Activated CD4-positive, alpha-beta T cell treated with anti-CD3 and anti-CD28 coated beads, Interleukin-10, Interleukin-2, amounts not matched to agents 100 ng/mL and 50 ng/mL, durations not matched to agents 16 hours and 8 hours (primary cell): ENCODE data around the gene GPRC5C.
"Not testable (repeated sequence)": the region's sequence is repeated elsewhere in the genome, so short reads cannot be mapped to it uniquely, and the experiment has no call there.

Experiments
- DNase-seq: peaks from one replicate; pipeline ENCODE4 v3.0.0-alpha.2; 2020

Gene GPRC5C

DNA sequence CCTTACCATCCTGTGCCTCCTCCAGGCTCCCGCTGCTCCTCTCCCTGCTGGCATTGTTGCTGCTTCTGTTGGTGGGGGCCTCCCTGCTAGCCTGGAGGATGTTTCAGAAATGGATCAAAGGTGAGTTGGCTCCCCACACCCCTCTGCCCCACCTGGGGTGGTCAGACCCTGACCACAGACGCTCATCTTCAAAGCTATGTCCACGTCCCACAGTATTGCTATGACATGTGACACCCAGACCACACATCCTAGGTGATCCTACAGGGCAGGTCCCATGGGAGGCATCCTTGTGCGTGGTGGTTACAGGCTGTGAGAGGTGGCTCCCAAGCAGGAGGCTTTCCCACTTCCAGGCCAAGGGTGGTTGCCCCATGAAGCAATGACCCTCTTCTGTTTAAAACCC, 45.5 kb downstream of the GPRC5C start:
- DNase-seq = no peak

DNA sequence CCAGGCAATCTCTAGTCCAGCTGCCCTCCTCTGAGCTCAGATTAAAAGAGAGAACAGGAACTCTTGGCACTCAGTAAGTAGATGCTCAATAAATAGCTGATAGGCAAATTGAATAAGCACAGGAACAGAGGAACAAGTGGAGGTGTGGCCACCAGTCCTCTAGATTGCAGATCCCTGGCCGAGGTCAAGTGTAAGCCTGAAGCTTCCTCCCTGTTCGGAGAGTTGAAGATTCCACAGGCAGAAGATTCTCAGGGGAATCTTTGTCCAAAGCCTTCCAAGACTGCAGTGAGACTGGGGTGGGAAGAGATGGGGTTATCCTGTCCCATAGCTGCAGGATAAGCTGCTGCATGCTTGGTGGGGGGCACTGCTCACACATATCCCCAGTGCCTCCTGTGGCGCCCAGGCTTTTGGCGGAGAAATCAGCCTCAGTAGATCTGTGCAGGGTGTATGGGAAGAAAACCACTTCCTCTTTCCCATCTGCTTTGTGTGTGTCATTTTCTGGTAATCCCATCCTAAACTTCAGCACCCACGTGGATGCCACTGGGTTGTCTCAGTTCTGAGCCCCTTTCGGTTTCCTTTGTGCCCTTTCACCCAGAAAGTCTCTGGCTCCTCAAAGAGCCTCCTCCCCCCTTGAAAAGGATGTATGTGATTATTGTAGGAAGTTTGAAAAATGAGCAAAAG, 46.7 kb downstream of the GPRC5C start:
- DNase-seq = peak; percentile 67

DNA sequence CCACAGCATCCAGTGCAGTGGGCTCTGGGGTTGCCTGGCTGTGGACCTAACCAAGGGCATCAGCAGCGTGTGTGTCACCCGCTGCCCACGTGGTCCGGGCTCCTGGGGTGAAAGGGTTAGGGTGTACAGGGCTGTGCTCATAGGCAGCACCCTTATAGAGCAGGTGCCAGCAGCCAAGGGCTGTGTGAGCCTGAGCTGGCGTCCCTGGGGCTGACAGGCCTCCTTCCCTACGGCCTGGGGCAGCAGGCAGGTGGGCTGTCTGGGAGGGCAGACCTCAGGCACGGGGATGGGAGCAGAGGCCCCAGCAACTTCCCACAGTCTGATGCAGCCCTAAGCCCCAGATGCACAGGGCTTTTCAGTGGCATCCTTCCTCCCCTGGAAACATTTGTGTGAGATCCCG, 48.4 kb downstream of the GPRC5C start:
- DNase-seq = no peak

DNA sequence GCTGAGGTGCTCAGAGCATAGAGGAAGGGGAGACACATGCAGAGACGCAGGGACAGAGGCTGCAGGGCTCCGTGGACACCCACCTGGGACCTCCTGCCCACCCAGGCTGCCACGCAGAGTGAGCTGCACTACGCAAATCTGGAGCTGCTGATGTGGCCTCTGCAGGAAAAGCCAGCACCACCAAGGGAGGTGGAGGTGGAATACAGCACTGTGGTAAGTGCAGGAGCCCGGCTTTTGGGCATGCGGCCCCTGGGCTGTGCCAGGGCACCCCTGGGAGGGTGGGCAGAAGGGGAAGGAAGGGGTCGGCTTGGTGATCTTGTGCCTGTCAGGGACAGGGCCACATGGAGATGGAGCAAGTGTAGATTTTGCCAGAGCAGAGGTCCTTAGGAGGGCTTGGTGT, 49.7 kb downstream of the GPRC5C start:
- DNase-seq = no peak

DNA sequence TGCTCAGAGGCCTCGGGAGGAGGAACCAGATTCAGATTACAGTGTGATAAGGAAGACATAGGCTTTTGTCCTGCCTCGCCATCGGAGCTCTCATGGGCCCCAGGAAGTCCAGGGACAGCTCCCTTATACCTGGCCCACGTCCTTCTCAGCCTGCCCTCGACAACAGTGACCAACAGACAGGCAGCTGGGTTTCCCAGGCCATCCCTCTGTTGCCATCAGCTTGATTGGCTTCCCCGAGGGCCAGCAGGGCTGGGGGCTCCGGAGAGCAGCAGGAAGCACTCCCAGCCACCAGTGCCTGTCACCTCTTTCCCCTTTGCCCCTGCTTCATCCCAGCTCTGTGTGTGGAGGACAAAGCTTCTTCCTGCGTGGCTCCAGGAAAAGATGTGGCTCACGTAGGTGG, 52.2 kb downstream of the GPRC5C start:
- DNase-seq = no peak

DNA sequence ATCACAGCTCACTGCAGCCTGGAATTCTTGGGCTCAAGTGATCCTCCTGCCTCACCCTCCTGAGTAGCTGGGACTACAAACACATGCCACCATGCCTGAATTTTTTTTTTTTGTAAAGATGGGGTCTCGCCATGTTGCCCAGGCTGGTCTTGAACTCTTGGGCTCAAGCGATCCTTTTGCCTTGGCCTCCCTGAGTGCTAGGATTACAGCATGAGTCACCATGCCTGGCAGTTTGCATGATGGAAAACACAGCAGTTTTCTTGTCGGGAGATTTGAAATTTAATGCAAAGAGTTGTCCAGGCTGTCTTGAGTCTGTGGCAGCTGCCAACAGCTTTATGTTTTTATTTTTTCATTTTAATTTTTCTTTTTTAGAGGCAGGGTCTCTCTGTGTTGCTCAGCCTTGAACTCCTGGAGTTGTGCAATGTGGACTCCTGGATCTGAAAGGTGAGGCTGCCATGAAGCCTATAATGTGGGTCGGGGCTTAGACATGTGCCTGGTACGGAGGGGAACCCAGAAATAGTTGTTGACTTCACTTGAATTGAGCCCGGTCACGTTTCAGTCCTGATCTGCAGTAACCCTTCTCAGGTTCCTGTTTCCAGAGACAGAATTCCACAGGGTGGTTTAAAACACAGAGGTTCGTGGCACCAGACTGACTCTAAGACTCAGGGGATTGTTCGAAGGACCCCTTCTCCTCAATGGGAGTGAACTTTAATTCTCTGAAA, 53.3 kb downstream of the GPRC5C start:
- no peak for DNase-seq

DNA sequence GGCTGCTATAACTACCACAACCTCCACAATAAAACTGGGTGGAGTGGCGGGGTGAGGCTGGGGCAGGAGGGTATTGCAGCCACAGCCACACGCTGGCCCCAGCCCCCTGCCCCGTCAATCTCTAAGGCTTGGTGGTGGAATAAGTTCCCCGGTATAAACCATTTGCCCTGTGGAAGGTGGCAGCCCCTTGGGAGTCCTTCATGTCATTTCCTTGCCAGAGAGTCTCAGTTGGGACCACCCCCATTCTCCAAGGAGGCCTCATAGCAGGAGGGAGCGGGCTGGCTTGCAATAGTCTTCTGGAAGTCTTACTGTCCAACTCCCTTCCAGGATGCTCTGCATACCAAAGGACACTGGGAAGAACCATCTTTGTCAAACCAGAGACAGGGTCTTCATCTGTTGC, 54.0 kb downstream of the GPRC5C start:
- no peak for DNase-seq

DNA sequence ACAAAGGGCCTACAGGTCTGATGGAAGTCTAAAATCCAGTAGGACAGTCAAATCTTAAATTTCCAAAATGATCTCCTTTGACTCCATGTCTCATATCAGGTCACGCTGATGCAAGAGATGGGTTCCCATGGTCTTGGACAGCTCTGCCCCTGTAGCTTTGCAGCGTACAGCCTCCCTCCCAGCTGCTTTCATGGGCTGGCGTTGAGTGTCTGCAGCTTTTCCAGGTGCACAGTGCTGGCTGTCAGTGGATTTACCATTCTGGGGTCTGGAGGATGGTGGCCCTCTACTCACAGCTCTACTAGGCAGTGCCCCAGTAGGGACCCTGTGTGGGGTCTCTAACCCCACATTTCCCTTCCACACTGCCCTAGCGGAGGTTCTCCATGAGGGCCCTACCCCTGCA, 56.4 kb downstream of the GPRC5C start:
- not testable (repeated sequence) for DNase-seq

DNA sequence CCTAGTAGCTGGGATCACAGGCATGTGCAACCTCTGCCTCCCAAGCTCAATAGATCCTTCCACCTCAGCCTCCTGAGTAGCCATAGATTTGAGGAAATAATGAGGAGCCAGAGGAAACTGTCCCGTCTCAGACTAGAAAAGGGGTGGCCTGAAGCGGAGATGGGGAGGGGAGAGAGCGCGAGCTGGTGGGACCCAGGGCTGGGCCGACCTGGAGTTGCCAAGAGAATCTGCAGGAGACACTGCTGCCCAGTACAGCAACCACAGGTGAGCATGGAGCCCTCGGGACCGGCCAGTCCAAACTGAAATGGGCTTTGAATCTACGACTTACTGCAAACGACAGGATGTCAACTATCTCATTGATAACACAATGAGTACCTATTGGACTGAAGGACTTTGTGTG, 58.8 kb downstream of the GPRC5C start:
- no peak for DNase-seq

DNA sequence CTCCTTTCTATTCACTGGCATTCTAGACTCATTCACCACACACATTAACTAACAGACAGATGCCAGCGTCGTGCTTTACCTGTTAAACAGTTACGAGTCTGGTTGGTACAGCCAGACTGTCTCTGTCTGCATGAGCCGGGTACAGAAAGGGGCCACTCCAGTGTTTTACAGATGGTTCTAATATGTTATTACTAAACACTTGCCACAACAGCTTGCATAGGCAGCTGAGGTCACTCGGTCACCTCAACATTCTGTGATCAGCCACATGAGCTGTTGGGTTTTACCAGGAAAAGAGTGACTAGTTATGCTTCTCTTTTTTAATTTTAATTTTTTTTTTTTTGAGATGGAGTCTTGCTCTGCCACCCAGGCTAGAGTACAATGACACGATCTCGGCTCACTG, 59.7 kb downstream of the GPRC5C start:
- no peak for DNase-seq

DNA sequence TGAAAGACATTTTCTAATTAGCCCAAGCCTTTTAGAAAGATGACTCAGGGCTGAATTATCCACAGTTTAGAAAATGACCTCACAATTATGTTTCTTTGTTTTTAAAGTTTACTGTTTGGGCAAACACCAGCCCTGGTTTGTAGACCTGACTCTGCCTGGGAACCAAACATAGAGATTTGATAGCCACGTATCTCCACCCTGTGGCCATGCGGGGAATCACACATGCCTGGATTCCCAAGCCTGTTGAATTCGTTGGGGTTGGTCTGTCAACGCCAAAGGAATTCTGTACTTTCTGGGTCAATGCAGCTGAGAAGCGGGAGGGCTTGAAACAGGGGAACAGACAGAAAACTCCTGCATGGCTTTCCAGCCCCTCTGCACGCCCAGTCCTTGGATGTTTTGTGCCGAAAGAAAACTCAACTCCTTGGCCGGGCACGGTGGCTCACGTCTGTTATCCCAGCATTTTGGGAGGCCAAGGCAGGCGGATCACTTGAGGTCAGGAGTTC, 61.5 kb downstream of the GPRC5C start:
- peak; percentile 68 for DNase-seq
